ENCODE results near the gene AGAP9.
"Not testable (repeated sequence)": the region's sequence is repeated elsewhere in the genome, so short reads cannot be mapped to it uniquely, and the experiment has no call there.

DNA sequence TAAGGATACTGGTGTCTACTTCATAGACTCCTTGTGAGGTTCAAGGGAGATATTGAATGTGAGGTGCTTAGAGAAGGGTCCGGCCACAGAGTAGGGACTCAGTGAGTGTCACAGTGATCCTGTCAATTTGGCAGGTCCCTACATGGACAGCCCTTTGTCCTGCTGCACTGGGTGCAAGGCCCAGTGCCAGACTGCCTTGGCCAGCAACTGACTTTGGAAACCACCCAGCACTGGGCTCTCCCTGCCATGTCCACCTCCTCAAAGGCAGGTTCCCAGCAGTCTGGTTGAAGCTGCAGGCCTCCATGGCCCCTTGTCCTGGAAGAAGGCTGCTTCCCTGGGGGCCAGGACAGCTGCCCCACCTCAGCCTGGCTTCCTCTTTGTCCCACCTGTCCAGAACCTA lies 41.1 kb downstream of the AGAP9 start:
- TF ChIP-seq, protein P1, sequence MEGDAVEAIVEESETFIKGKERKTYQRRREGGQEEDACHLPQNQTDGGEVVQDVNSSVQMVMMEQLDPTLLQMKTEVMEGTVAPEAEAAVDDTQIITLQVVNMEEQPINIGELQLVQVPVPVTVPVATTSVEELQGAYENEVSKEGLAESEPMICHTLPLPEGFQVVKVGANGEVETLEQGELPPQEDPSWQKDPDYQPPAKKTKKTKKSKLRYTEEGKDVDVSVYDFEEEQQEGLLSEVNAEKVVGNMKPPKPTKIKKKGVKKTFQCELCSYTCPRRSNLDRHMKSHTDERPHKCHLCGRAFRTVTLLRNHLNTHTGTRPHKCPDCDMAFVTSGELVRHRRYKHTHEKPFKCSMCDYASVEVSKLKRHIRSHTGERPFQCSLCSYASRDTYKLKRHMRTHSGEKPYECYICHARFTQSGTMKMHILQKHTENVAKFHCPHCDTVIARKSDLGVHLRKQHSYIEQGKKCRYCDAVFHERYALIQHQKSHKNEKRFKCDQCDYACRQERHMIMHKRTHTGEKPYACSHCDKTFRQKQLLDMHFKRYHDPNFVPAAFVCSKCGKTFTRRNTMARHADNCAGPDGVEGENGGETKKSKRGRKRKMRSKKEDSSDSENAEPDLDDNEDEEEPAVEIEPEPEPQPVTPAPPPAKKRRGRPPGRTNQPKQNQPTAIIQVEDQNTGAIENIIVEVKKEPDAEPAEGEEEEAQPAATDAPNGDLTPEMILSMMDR (IDR thresholded peaks at IDR 0.05) = not testable (repeated sequence)
- TF ChIP-seq POLR2A (IDR thresholded peaks at IDR 0.05) = not testable (repeated sequence)

Measured in Peyer's patch (tissue), 4 donors.